H1 (cell line): ENCODE measurements around the gene TXNRD2. TPM values are rescaled to one million over a fixed set of nuclear protein-coding genes. Genes with fewer than 3 reads are reported as not detected.

Experiments used
- CTCF ChIA-PET: fragments of 300-600 bp; sonication (Branson Sonifier 250); formaldehyde crosslinking; loops from one replicate; lab custom pipeline; 2021; ENCODE audit not compliant: partially characterized antibody; lab: Charles Lee
- POLR2A ChIA-PET: fragments of 300-600 bp; sonication (Branson Sonifier 250); formaldehyde crosslinking; loops from one replicate; lab custom pipeline; 2021; ENCODE audit warnings: inconsistent platforms; ENCODE audit not compliant: partially characterized antibody; lab: Charles Lee
- DNase-seq, 2 experiments: peaks; one replicate each; pipeline versions ENCODE4 v3.0.0 to v3.0.0-alpha.2; 2010 to 2022; ENCODE audit warnings: low spot score in 2 of 2, low read depth in 1 of 2, mixed read lengths in 1 of 2
- FAIRE-seq: peaks from 2 replicates; lab custom pipeline; 2011; peaks lifted over from hg19 to GRCh38; lab: Jason Lieb, UNC
- H2AFZ ChIP-seq: 2 replicates; pipeline ENCODE4 v1.8.1; 2012; ENCODE audit warnings: low read length, inconsistent platforms
- H2AK5ac ChIP-seq: 2 replicates; pipeline ENCODE4 v1.6.1; 2013; ENCODE audit warnings: low read depth, low read length
- H2BK120ac ChIP-seq: replicated peaks from 2 replicates; pipeline ENCODE3; 2013; ENCODE audit warnings: low read depth, low read length, inconsistent platforms
- H2BK12ac ChIP-seq: 2 replicates; pipeline ENCODE4 v1.6.1; 2013; ENCODE audit warnings: low read depth, low read length
- H2BK15ac ChIP-seq: 2 replicates; pipeline ENCODE4 v1.6.1; 2013; ENCODE audit warnings: low read length
- H2BK20ac ChIP-seq: 2 replicates; pipeline ENCODE4 v1.6.1; 2013; ENCODE audit warnings: low read length
- H2BK5ac ChIP-seq: 2 replicates; pipeline ENCODE4 v1.6.1; 2013; ENCODE audit warnings: low read depth, low read length
- H3K14ac ChIP-seq: 2 replicates; pipeline ENCODE4 v1.6.1; 2013; ENCODE audit warnings: inconsistent platforms; ENCODE audit not compliant: insufficient read length
- H3K18ac ChIP-seq: 2 replicates; pipeline ENCODE4 v1.6.1; 2013; ENCODE audit warnings: low read length; ENCODE audit errors: extremely low read depth
- H3K23ac ChIP-seq: 2 replicates; pipeline ENCODE4 v1.6.1; 2013; ENCODE audit warnings: inconsistent platforms; ENCODE audit not compliant: insufficient read length
- H3K23me2 ChIP-seq: 2 replicates; pipeline ENCODE4 v1.6.1; 2013; ENCODE audit warnings: low read depth, low read length
- H3K27ac ChIP-seq: 2 replicates; pipeline ENCODE4 v1.6.1; 2011; ENCODE audit warnings: low read depth, low read length, inconsistent platforms
- H3K27me3 ChIP-seq, 4 experiments: replicated peaks in 1 of 4; 1 replicate in 1 of 4; 2 replicates in 3 of 4; pipeline versions ENCODE4 v1.6.1 to v1.8.1; 2011 to 2013; ENCODE audit warnings: low read length in 3 of 4, mild to moderate bottlenecking in 3 of 4, inconsistent platforms in 2 of 4, mixed read lengths in 2 of 4, moderate library complexity in 1 of 4; ENCODE audit not compliant: control insufficient read depth in 3 of 4, insufficient read depth in 3 of 4; ENCODE audit errors: extremely low read depth in 1 of 4
- H3K36me3 ChIP-seq, 4 experiments: 2 replicates each; pipeline versions ENCODE4 v1.6.1 to v1.8.1; 2011 to 2013; ENCODE audit warnings: mild to moderate bottlenecking in 4 of 4, low read length in 3 of 4, moderate library complexity in 2 of 4, control low read depth in 1 of 4, inconsistent platforms in 1 of 4; ENCODE audit not compliant: insufficient read depth in 4 of 4, control insufficient read depth in 2 of 4
- H3K4ac ChIP-seq: replicated peaks from 2 replicates; pipeline ENCODE3; 2013; ENCODE audit warnings: low read length, low read depth, mixed read lengths, inconsistent platforms; ENCODE audit not compliant: insufficient read length
- H3K4me1 ChIP-seq, 4 experiments: replicated peaks in 1 of 4; 1 replicate in 1 of 4; 2 replicates in 3 of 4; pipeline versions ENCODE4 v1.6.1 to v1.8.1; 2011 to 2013; ENCODE audit warnings: low read length in 3 of 4, inconsistent platforms in 2 of 4, mixed read lengths in 1 of 4; ENCODE audit not compliant: insufficient read depth in 4 of 4, control insufficient read depth in 3 of 4
- H3K4me2 ChIP-seq, 2 experiments: 2 replicates each; pipeline versions ENCODE4 v1.6.1 to v1.8.1; 2011 to 2013; ENCODE audit warnings: low read depth in 2 of 2, low read length in 2 of 2, control low read depth in 1 of 2, inconsistent platforms in 1 of 2, mild to moderate bottlenecking in 1 of 2; ENCODE audit not compliant: insufficient read depth in 1 of 2
- H3K4me3 ChIP-seq, 4 experiments: fragments of 200-600, 300-600 bp in 1 of 4; sonication (generic), shearing (Covaris generic), sonication (Bioruptor Twin) in 1 of 4; 2 replicates each; pipeline versions ENCODE4 v1.5.1 to v1.8.1; 2011 to 2016; ENCODE audit warnings: low read length in 4 of 4, low read depth in 3 of 4, control low read depth in 2 of 4, inconsistent platforms in 2 of 4, mild to moderate bottlenecking in 2 of 4, mixed read lengths in 1 of 4, moderate library complexity in 1 of 4; ENCODE audit not compliant: insufficient read depth in 2 of 4; ENCODE audit errors: extremely low read depth in 1 of 4
- H3K56ac ChIP-seq: replicated peaks from 2 replicates; pipeline ENCODE3; 2013; ENCODE audit warnings: low read depth, mild to moderate bottlenecking, mixed read lengths, low read length, inconsistent platforms; ENCODE audit not compliant: insufficient read length
- H3K79me1 ChIP-seq: 2 replicates; pipeline ENCODE4 v1.6.1; 2013; ENCODE audit warnings: low read depth, low read length, control low read depth
- H3K79me2 ChIP-seq, 2 experiments: 2 replicates each; pipeline versions ENCODE4 v1.6.1 to v1.8.1; 2012 to 2013; ENCODE audit warnings: low read length in 2 of 2, mild to moderate bottlenecking in 2 of 2, inconsistent platforms in 1 of 2; ENCODE audit not compliant: insufficient read depth in 2 of 2, control insufficient read depth in 1 of 2
- H3K9ac ChIP-seq, 4 experiments: replicated peaks in 1 of 4; 1 replicate in 1 of 4; 2 replicates in 3 of 4; pipeline versions ENCODE4 v1.6.1 to v1.8.1; 2011 to 2013; ENCODE audit warnings: low read depth in 3 of 4, low read length in 3 of 4, control low read depth in 2 of 4, mild to moderate bottlenecking in 2 of 4, moderate library complexity in 2 of 4, inconsistent platforms in 1 of 4; ENCODE audit errors: extremely low read depth in 1 of 4
- H3K9me3 ChIP-seq, 2 experiments: 2 replicates each; pipeline versions ENCODE4 v1.6.1 to v1.8.1; 2012 to 2013; ENCODE audit warnings: mild to moderate bottlenecking in 2 of 2, moderate library complexity in 2 of 2, control low read depth in 1 of 2, inconsistent platforms in 1 of 2, low read depth in 1 of 2, low read length in 1 of 2, mixed read lengths in 1 of 2; ENCODE audit not compliant: insufficient read depth in 2 of 2
- H4K20me1 ChIP-seq, 2 experiments: replicated peaks in 1 of 2; 2 replicates each; pipeline versions ENCODE3 to v1.8.1; 2011 to 2013; ENCODE audit warnings: inconsistent platforms in 2 of 2, low read length in 2 of 2, mild to moderate bottlenecking in 1 of 2; ENCODE audit not compliant: insufficient read depth in 2 of 2, control insufficient read depth in 1 of 2
- H4K5ac ChIP-seq: 2 replicates; pipeline ENCODE4 v1.6.1; 2013; ENCODE audit warnings: low read length, low read depth, mixed read lengths, inconsistent platforms; ENCODE audit not compliant: insufficient read length
- H4K8ac ChIP-seq: 2 replicates; pipeline ENCODE4 v1.8.0; 2013; ENCODE audit warnings: mild to moderate bottlenecking, moderate library complexity, low read length, inconsistent platforms; ENCODE audit not compliant: insufficient read depth; ENCODE audit errors: extremely low read depth
- H4K91ac ChIP-seq: replicated peaks from 2 replicates; pipeline ENCODE3; 2013; ENCODE audit warnings: low read length, mixed read lengths, inconsistent platforms; ENCODE audit not compliant: insufficient read length
- BCL11A ChIP-seq, 2 experiments: IDR thresholded peaks; one replicate each; pipeline ENCODE4 v1.6.1; 2011; ENCODE audit warnings: low read depth in 2 of 2, low read length in 2 of 2, mild to moderate bottlenecking in 2 of 2
- BRCA1 ChIP-seq: IDR thresholded peaks from 2 replicates; pipeline ENCODE4 v1.6.1; 2012; ENCODE audit warnings: low read depth, low read length, improper control_type of control experiment
- FOSL1 ChIP-seq: IDR thresholded peaks from 2 replicates; pipeline ENCODE4 v1.6.1; 2011; ENCODE audit warnings: mild to moderate bottlenecking, low read depth, low read length, moderate library complexity; ENCODE audit not compliant: insufficient read depth
- GTF2F1 ChIP-seq: IDR thresholded peaks from 2 replicates; pipeline ENCODE4 v1.6.1; 2012; ENCODE audit warnings: low read depth, low read length, improper control_type of control experiment, borderline replicate concordance
- KDM5A ChIP-seq: fragments of 200-600 bp; IDR thresholded peaks from 2 replicates; pipeline ENCODE4 v1.7.1; 2012; ENCODE audit warnings: mild to moderate bottlenecking, low read length, inconsistent platforms, mixed read lengths
- MAX ChIP-seq: IDR thresholded peaks from 2 replicates; pipeline ENCODE4 v1.6.1; 2012; ENCODE audit warnings: inconsistent platforms
- POU5F1 ChIP-seq: IDR thresholded peaks from 2 replicates; pipeline ENCODE4 v1.6.1; 2011; ENCODE audit warnings: low read depth, mild to moderate bottlenecking, low read length, moderate library complexity
- RNF2 ChIP-seq: fragments of 200-900, 300-1000 bp; sonication (generic); IDR thresholded peaks from 2 replicates; pipeline ENCODE4 v1.7.1; 2016; ENCODE audit warnings: borderline replicate concordance, low read depth, mild to moderate bottlenecking, antibody characterized with exemption, low read length; ENCODE audit not compliant: poor library complexity, severe bottlenecking; ENCODE audit errors: missing control alignments
- RXRA ChIP-seq: IDR thresholded peaks from 2 replicates; pipeline ENCODE4 v1.6.1; 2011; ENCODE audit warnings: low read depth, mild to moderate bottlenecking, low read length, moderate library complexity; ENCODE audit not compliant: insufficient read depth
- SAP30 ChIP-seq: fragments of 300-600 bp; sonication (generic); IDR thresholded peaks from 2 replicates; pipeline ENCODE4 v1.7.1; 2012; ENCODE audit warnings: low read length, moderate library complexity, mild to moderate bottlenecking, inconsistent platforms; ENCODE audit not compliant: insufficient read depth, insufficient replicate concordance
- SIN3A ChIP-seq, 2 experiments: IDR thresholded peaks in 1 of 2; conservative IDR thresholded peaks in 1 of 2; 2 replicates each; pipeline ENCODE4 v1.6.1; 2011 to 2012; ENCODE audit warnings: low read length in 2 of 2, improper control_type of control experiment in 1 of 2, low read depth in 1 of 2, mild to moderate bottlenecking in 1 of 2
- SP2 ChIP-seq: IDR thresholded peaks from 2 replicates; pipeline ENCODE4 v1.6.1; 2012; ENCODE audit warnings: mild to moderate bottlenecking, low read length, inconsistent platforms
- WGBS, 2 experiments: shearing (Covaris generic) in 1 of 2; methylation state at CpG; one replicate each; pipeline versions ENCODE4 v1.1.6 to v1.1.7; 2013 to 2015; ENCODE audit warnings: low lambda C conversion rate in 2 of 2, mixed read lengths in 2 of 2, inconsistent platforms in 1 of 2, low coverage in 1 of 2, missing lambda C conversion rate in 1 of 2; ENCODE audit not compliant: insufficient replicate concordance in 2 of 2, insufficient coverage in 1 of 2, insufficient read length in 1 of 2; ENCODE audit errors: extremely low coverage in 1 of 2, missing lambda C conversion rate in 1 of 2; 5-methylcytosine and 5-hydroxymethylcytosine counted together
- polyA plus RNA-seq, 7 experiments: library from polyadenylated mRNA; depleted of rRNA in 3 of 7; stranded (reverse) in 5 of 7; unstranded in 2 of 7; fragments of >200 nt in 5 of 7; fragments of 200-250 nt in 2 of 7; gene quantifications; 1 replicate in 5 of 7; 2 replicates in 1 of 7; 4 replicates in 1 of 7; pipeline versions ENCODE4 v1.2.1 to v1.2.3, GENCODE V29; 2011 to 2013; ENCODE audit warnings: missing spikeins in 2 of 7, mixed read lengths in 2 of 7
- total RNA-seq: library from RNA; stranded (reverse); fragmentation: NEBNext Ultra II Directional; extraction: Animal tissue kit (Norgen Biotek cat#: 25700); gene quantifications from 2 replicates; pipeline ENCODE4 v1.2.1, GENCODE V29; 2021

The TXNRD2 gene
- total and polyA plus RNA-seq, 2 of the 8 experiments (the other 6 are each of a cell fraction or from before 2014, with no cell fraction given): 14.8 to 21.9 TPM

- Histone ChIP-seq H4K20me1 (peaks cover 8 to 16% of the 10 kb centered on the region in 2 experiments), H3K9ac (no peak overlapping the region), H3K36me3 (no peaks in the 10 kb centered on the region), H2BK20ac (no peak overlapping the region), H3K14ac (no peak overlapping the region), H4K91ac (no peak overlapping the region), H3K9me3 (no peaks in the 10 kb centered on the region), H3K4ac (no peak overlapping the region), H2BK120ac (no peak overlapping the region), H3K23me2 (no peaks in the 10 kb centered on the region), H2AFZ (no peak overlapping the region), H3K79me2 (no peaks in the 10 kb centered on the region; a peak in 1 of 4 replicates), H4K8ac (no peak overlapping the region), H4K5ac (no peak overlapping the region), H3K27ac (no peak overlapping the region), H2AK5ac (no peak overlapping the region), H3K27me3 (no peaks in the 10 kb centered on the region), H3K18ac (no peak overlapping the region), H3K23ac (no peak overlapping the region), H3K4me2 (no peak overlapping the region), H3K56ac (no peak overlapping the region), H3K79me1 (no peaks in the 10 kb centered on the region; the same call in 1 of the 2 replicates), H2BK15ac (no peak overlapping the region), H3K4me3 (no peak overlapping the region), H3K4me1 (peaks cover 0 to 3% (median 0%) of the 10 kb centered on the region in 4 experiments; a peak in 4 of 7 replicates), H2BK5ac (no peak overlapping the region), H2BK12ac (no peak overlapping the region)
- ChIA-PET CTCF (interaction anchor here (0.9 to 2.0 kb wide), 6 partner anchors 9 to 71 kb away, joined by 3 to 5 read pairs (median 4); no protein-coding TSS in a partner anchor), POLR2A (interaction anchor here (0.6 to 2.2 kb wide), 5 partner anchors 9 to 14 kb away, joined by 3 to 6 read pairs (median 3); no protein-coding TSS in a partner anchor)
- WGBS, 2 experiments: 86% methylated on average over 6 of the region's 6 CpGs; no CpG with 5 or more reads in 1 of the 2 experiments
- DNase-seq (no peak), FAIRE-seq (no peak)
- TF ChIP-seq SIN3A (conservative IDR thresholded peaks at IDR 0.05 in 1 of 2, IDR thresholded peaks at IDR 0.05 in 1 of 2; ENCODE audit: low read depth in 1 of 2, low read length in 2 of 2): no peak
- no peak for TF ChIP-seq BRCA1
- TF ChIP-seq MAX: no peak
- no peak for TF ChIP-seq FOSL1
- TF ChIP-seq SP2: no peak
- no peak for TF ChIP-seq SAP30
- no peak for TF ChIP-seq BCL11A (IDR thresholded peaks at IDR 0.05; ENCODE audit: low read depth in 2 of 2, low read length in 2 of 2)
- no peak for TF ChIP-seq KDM5A
- no peak for TF ChIP-seq RNF2
- TF ChIP-seq RXRA: no peak
- TF ChIP-seq POU5F1: no peak
- TF ChIP-seq GTF2F1: no peak
Measured at GRCh38 chr22:19840955-19841640, 100.5 kb downstream of the TXNRD2 start.
